ENCODE measurements around the gene THSD7A. TPM values are rescaled to one million over a fixed set of nuclear protein-coding genes. Genes with fewer than 3 reads are reported as not detected.

Gene THSD7A
- total and polyA plus RNA-seq, 2 of the 8 experiments (the other 6 are each of a cell fraction or from before 2014, with no cell fraction given) = 0.44 to 1.2 TPM

DNA sequence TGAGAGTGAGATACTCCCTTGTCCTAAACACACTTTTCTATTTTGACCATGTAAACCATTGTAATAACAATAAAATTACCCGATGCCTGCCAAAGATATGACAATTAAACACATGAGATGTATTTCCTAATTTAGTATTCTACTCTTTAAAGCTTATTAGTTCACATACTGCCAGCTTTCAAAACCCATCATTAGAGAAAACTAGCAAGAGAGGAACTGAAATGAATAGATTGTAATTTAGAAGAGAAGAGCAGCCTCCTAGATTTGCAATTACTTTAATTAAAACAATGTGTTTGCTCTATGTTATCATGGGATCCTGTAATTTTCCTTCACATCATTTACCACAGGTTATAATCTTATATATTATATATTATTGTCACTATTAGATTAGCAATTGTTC is 428.2 kb downstream of the THSD7A start:
- Histone ChIP-seq H3K4me3 (ENCODE audit: extremely low read depth in 1 of 4, insufficient read depth in 2 of 4, low read depth in 3 of 4, low read length in 4 of 4) (no peak overlapping the region), H3K27me3 (replicated peaks in 1 of 4; ENCODE audit: control insufficient read depth in 3 of 4, extremely low read depth in 1 of 4, insufficient read depth in 3 of 4, low read length in 3 of 4) (no peaks in the 10 kb centered on the region), H3K9me3 (ENCODE audit: insufficient read depth in 2 of 2, low read depth in 1 of 2, low read length in 1 of 2) (no peaks in the 10 kb centered on the region), H3K79me2 (ENCODE audit: control insufficient read depth in 1 of 2, insufficient read depth in 2 of 2, low read length in 2 of 2) (no peaks in the 10 kb centered on the region), H2BK20ac (ENCODE audit: low read length) (no peak overlapping the region), H3K4ac (replicated peaks; ENCODE audit: insufficient read length, low read depth, low read length) (no peak overlapping the region), H2BK120ac (replicated peaks; ENCODE audit: low read depth, low read length) (no peak overlapping the region), H3K36me3 (ENCODE audit: control insufficient read depth in 2 of 4, insufficient read depth in 4 of 4, low read length in 3 of 4) (no peaks in the 10 kb centered on the region), H4K20me1 (replicated peaks in 1 of 2; ENCODE audit: control insufficient read depth in 1 of 2, insufficient read depth in 2 of 2, low read length in 2 of 2) (no peaks in the 10 kb centered on the region), H2BK15ac (ENCODE audit: low read length) (no peak overlapping the region), H3K14ac (ENCODE audit: insufficient read length) (no peak overlapping the region), H4K91ac (replicated peaks; ENCODE audit: insufficient read length, low read length) (no peak overlapping the region), H3K23ac (ENCODE audit: insufficient read length) (no peak overlapping the region), H3K18ac (ENCODE audit: extremely low read depth, low read length) (no peak overlapping the region), H4K5ac (ENCODE audit: insufficient read length, low read depth, low read length) (no peak overlapping the region), H3K9ac (replicated peaks in 1 of 4; ENCODE audit: extremely low read depth in 1 of 4, low read depth in 3 of 4, low read length in 3 of 4) (no peak overlapping the region), H4K8ac (ENCODE audit: extremely low read depth, insufficient read depth, low read length) (no peak overlapping the region), H2AK5ac (ENCODE audit: low read depth, low read length) (no peak overlapping the region), H3K27ac (ENCODE audit: low read depth, low read length) (no peak overlapping the region), H3K4me2 (ENCODE audit: insufficient read depth in 1 of 2, low read depth in 2 of 2, low read length in 2 of 2) (no peak overlapping the region), H2BK12ac (ENCODE audit: low read depth, low read length) (no peak overlapping the region), H2BK5ac (ENCODE audit: low read depth, low read length) (no peak overlapping the region), H3K4me1 (replicated peaks in 1 of 4; ENCODE audit: control insufficient read depth in 3 of 4, insufficient read depth in 4 of 4, low read length in 3 of 4) (no peaks in the 10 kb centered on the region), H3K79me1 (ENCODE audit: low read depth, low read length) (no peaks in the 10 kb centered on the region), H2AFZ (ENCODE audit: low read length) (no peak overlapping the region), H3K23me2 (ENCODE audit: low read depth, low read length) (no peaks in the 10 kb centered on the region), H3K56ac (replicated peaks; ENCODE audit: insufficient read length, low read depth, low read length) (no peak overlapping the region)
- WGBS, 2 experiments (ENCODE audit: extremely low coverage in 1 of 2, insufficient coverage in 1 of 2, insufficient read length in 1 of 2, insufficient replicate concordance in 2 of 2, low coverage in 1 of 2, low lambda C conversion rate in 2 of 2, missing lambda C conversion rate in 1 of 2) = 90% methylated on average over 1 of the region's 1 CpG; no CpG with 5 or more reads in 1 of the 2 experiments
- DNase-seq (ENCODE audit: low read depth in 1 of 2, low spot score in 2 of 2) = no peak
- ChIA-PET POLR2A (ENCODE audit: partially characterized antibody) (no interaction called here), CTCF (ENCODE audit: partially characterized antibody) (no interaction called here)
- FAIRE-seq = no peak
- TF ChIP-seq EZH2 (IDR thresholded peaks at IDR 0.05; ENCODE audit: low read depth, low read length, severe bottlenecking) (no peak), EP300 (IDR thresholded peaks at IDR 0.05; ENCODE audit: borderline replicate concordance in 1 of 2, low read depth in 2 of 2, low read length in 2 of 2) (no peak), CBX5 (IDR thresholded peaks at IDR 0.05; ENCODE audit: low read depth, low read length) (no peak), SAP30 (IDR thresholded peaks at IDR 0.05; ENCODE audit: insufficient read depth, insufficient replicate concordance, low read length) (no peak), CHD1 (IDR thresholded peaks at IDR 0.05; ENCODE audit: low read depth, low read length) (no peak), KDM1A (IDR thresholded peaks at IDR 0.05; ENCODE audit: borderline replicate concordance, low read length) (no peak), RBBP5 (IDR thresholded peaks at IDR 0.05; ENCODE audit: borderline replicate concordance, low read depth, low read length) (no peak), SP1 (IDR thresholded peaks at IDR 0.05; ENCODE audit: low read depth, low read length) (no peak), RFX5 (IDR thresholded peaks at IDR 0.05; ENCODE audit: borderline replicate concordance, low read depth, low read length) (no peak), GTF2F1 (IDR thresholded peaks at IDR 0.05; ENCODE audit: borderline replicate concordance, low read depth, low read length) (no peak), BRCA1 (IDR thresholded peaks at IDR 0.05; ENCODE audit: low read depth, low read length) (no peak), KDM4A (IDR thresholded peaks at IDR 0.05; ENCODE audit: low read depth, low read length, severe bottlenecking) (no peak), SP4 (IDR thresholded peaks at IDR 0.05; ENCODE audit: low read length) (no peak)

All from H1 (cell line).